Adrenal gland (tissue), 5 donors: ENCODE results near the gene SMCO1.

Experiments
- POLR2A ChIP-seq, 2 donors: fragments of 450-650 bp; IDR thresholded peaks; one replicate each; pipeline ENCODE4 v1.6.1; 2017; ENCODE audit warnings: antibody characterized with exemption in 2 of 2, mild to moderate bottlenecking in 2 of 2, moderate library complexity in 1 of 2
- TF ChIP-seq, protein P1 (sequence below), 6 experiments: fragments of 450-650 bp in 4 of 6; fragments of 200-600 bp in 2 of 6; sonication (generic) in 1 of 6; IDR thresholded peaks; 1 replicate in 5 of 6; 2 replicates in 1 of 6; pipeline versions ENCODE4 v1.5.1 to v1.8.0; 2016 to 2021; ENCODE audit warnings: antibody characterized with exemption in 6 of 6, mild to moderate bottlenecking in 2 of 6, moderate library complexity in 1 of 6
- donor health status: DM: no; HTN: no; CAD: no.

DNA sequence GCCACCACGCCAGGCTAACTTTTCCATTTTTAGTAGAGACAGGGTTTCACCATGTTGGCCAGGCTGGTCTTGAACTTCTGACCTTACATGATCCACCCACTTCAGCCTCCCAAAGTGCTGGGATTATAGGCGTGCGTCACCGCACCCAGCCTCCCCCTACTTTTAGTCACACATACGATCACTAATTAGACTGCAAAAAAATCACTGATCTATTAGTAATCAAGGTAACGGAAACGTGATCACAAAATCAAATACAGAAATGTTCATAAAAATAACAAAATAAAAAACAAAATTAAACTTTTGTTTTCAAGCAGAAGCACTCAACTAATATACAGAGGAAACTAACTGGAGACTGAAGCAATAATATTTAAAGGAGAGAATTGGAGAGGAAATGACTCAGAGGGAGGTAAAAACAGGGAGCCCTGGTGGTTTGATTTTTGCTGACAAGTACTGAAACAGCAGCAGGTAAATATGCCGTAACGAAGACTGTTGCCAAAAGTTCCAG, 48.6 kb upstream of the SMCO1 start:
- TF ChIP-seq, protein P1, sequence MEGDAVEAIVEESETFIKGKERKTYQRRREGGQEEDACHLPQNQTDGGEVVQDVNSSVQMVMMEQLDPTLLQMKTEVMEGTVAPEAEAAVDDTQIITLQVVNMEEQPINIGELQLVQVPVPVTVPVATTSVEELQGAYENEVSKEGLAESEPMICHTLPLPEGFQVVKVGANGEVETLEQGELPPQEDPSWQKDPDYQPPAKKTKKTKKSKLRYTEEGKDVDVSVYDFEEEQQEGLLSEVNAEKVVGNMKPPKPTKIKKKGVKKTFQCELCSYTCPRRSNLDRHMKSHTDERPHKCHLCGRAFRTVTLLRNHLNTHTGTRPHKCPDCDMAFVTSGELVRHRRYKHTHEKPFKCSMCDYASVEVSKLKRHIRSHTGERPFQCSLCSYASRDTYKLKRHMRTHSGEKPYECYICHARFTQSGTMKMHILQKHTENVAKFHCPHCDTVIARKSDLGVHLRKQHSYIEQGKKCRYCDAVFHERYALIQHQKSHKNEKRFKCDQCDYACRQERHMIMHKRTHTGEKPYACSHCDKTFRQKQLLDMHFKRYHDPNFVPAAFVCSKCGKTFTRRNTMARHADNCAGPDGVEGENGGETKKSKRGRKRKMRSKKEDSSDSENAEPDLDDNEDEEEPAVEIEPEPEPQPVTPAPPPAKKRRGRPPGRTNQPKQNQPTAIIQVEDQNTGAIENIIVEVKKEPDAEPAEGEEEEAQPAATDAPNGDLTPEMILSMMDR (IDR thresholded peaks at IDR 0.05), result no peak
- no peak for TF ChIP-seq POLR2A (IDR thresholded peaks at IDR 0.05)
